SH-SY5Y (cell line): ENCODE measurements around the gene LSM4.

Source experiments
- GATA2 ChIP-seq: IDR thresholded peaks from 2 replicates; pipeline ENCODE4 v1.6.1; 2011; ENCODE audit warnings: mild to moderate bottlenecking, low read depth, low read length
- GATA3 ChIP-seq: IDR thresholded peaks from 2 replicates; pipeline ENCODE4 v1.6.1; 2011; ENCODE audit warnings: low read depth, mild to moderate bottlenecking, low read length, moderate library complexity

DNA sequence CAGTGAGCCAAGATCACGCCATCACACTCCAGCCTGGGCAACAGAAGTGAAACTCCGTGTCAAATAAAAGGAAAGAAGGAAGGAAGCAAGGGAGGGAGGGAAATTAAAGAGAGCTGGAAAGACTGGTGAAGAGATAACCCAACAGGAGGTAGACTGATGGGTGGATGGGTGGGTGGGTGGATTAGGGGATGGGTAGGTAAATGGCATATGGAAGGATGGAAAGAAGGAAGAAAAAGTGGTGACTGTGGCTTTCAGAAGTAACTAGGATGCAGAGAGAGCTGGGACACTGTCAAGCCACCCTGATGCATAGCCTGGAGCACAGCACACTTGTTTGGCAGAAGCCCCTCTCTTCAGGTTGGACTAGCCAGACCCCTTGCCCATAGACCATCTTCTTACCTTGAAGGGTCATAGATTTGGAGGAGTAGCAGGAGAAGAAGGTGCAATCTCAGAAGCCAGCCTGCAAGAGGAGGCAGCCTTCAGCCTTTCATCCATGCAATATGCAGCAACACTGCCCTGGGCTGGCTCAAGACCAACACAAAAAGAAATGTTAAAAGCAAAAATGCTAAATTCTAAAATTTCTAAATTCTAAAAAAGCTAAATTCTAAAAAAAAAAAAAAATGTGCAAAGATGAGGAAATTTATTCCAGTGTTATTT lies 53.7 kb downstream of the LSM4 start:
- TF ChIP-seq GATA2 (no peak), GATA3 (no peak)
